Gastrocnemius medialis (tissue), 4 donors: ENCODE results near the gene GJB1. TPM values are rescaled to one million over a fixed set of nuclear protein-coding genes. Genes with fewer than 3 reads are reported as not detected.

Experiments
- ATAC-seq, 2 donors: fragments of 150-250 bp; one replicate each; pipeline ENCODE4 v1.9.1; 2016
- DNase-seq, 2 donors: peaks; one replicate each; pipeline ENCODE4 v3.0.0-alpha.2; 2019
- H3K27ac ChIP-seq, 4 donors: fragments of 200-600 bp; sonication (generic); 1 replicate in 1 of 4; 2 replicates in 3 of 4; pipeline ENCODE4 v1.5.1; 2016 to 2018; ENCODE audit warnings: mild to moderate bottlenecking in 2 of 4, moderate library complexity in 1 of 4
- H3K27me3 ChIP-seq, 3 donors: fragments of 200-600 bp; sonication (generic) in 2 of 3; 1 replicate in 1 of 3; 2 replicates in 2 of 3; pipeline versions ENCODE4 v1.5.1 to v1.6.0; 2016 to 2019; ENCODE audit warnings: mild to moderate bottlenecking in 1 of 3, moderate library complexity in 1 of 3
- H3K36me3 ChIP-seq, 2 donors: fragments of 200-600 bp; sonication (generic) in 1 of 2; one replicate each; pipeline ENCODE4 v1.5.1; 2017 to 2018
- H3K4me1 ChIP-seq, 2 donors: fragments of 200-600 bp; sonication (generic) in 1 of 2; one replicate each; pipeline ENCODE4 v1.5.1; 2016 to 2017; ENCODE audit warnings: mild to moderate bottlenecking in 2 of 2
- H3K4me3 ChIP-seq, 4 donors: fragments of 200-600 bp; sonication (generic) in 3 of 4; 1 replicate in 1 of 4; 2 replicates in 3 of 4; pipeline ENCODE4 v1.5.1; 2016 to 2019; ENCODE audit warnings: mild to moderate bottlenecking in 2 of 4
- H3K9me3 ChIP-seq, 3 donors: fragments of 200-600 bp; sonication (generic) in 2 of 3; 1 replicate in 1 of 3; 2 replicates in 2 of 3; pipeline ENCODE4 v1.5.1; 2016 to 2019
- CTCF ChIP-seq, 5 experiments: fragments of 450-650 bp in 3 of 5; fragments of 200-600 bp in 2 of 5; sonication (generic) in 2 of 5; IDR thresholded peaks in 4 of 5; conservative IDR thresholded peaks in 1 of 5; 1 replicate in 4 of 5; 2 replicates in 1 of 5; pipeline ENCODE4 v1.5.1; 2016 to 2019; ENCODE audit warnings: antibody characterized with exemption in 5 of 5, mild to moderate bottlenecking in 3 of 5, moderate library complexity in 3 of 5
- POLR2A ChIP-seq, 2 donors: fragments of 450-650 bp; IDR thresholded peaks; one replicate each; pipeline ENCODE4 v1.6.1; 2017; ENCODE audit warnings: antibody characterized with exemption in 2 of 2, mild to moderate bottlenecking in 2 of 2, moderate library complexity in 2 of 2
- in situ Hi-C, 4 donors: fragments of 200-750 bp; cut with MboI; loops; one replicate each; pipeline versions ENCODE4 v1.15.0 to v1.8.0; 2017; ENCODE audit warnings: low sequenced_read_pairs in 4 of 4
- intact Hi-C: fragments of 100-400 bp; cut with DNase I; formaldehyde crosslinking; loops from one replicate; pipeline ENCODE4 v1.15.1; 2023; ENCODE audit warnings: low total_unique reads
- total RNA-seq, 4 donors: library from RNA; depleted of rRNA; stranded (reverse); fragments of >200 nt; gene quantifications; one replicate each; pipeline versions ENCODE4 v1.1.0 to v1.2.3, GENCODE V29; 2016

Gene GJB1
- total RNA-seq, 4 donors from 2014 or later: 0.24 to 0.80 TPM; not detected in 2

DNA sequence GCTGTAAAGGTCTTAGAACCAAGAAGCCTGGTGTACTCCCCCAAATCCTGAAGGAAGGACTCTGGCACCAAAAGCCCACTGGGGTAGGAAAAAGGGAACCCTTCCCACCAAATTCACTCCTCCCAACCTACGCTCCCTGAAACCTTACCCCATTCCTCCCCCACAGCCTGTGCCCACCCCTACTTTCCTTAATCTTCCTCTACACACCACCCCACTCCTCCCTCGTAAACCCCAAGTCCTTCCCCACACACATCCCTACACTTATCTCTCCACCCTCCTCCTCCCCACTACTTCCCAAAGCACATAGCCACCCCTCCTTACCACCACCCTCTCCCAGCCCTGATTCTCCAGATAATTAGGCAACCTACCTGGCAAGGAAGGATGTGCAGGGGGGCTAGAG, 29.2 kb downstream of the GJB1 start:
- in situ Hi-C loops: loop anchor here in 2 of 4 donors (25.0 kb wide), 1 partner anchor 110 kb away; the partner anchor contains the start of gene TAF1 (in 2 of the 2)
- no peak for ATAC-seq
- intact Hi-C loops: loop anchor here (5.0 kb wide), 2 partner anchors 70 to 185 kb away; partner anchors contain the start of gene SNX12

DNA sequence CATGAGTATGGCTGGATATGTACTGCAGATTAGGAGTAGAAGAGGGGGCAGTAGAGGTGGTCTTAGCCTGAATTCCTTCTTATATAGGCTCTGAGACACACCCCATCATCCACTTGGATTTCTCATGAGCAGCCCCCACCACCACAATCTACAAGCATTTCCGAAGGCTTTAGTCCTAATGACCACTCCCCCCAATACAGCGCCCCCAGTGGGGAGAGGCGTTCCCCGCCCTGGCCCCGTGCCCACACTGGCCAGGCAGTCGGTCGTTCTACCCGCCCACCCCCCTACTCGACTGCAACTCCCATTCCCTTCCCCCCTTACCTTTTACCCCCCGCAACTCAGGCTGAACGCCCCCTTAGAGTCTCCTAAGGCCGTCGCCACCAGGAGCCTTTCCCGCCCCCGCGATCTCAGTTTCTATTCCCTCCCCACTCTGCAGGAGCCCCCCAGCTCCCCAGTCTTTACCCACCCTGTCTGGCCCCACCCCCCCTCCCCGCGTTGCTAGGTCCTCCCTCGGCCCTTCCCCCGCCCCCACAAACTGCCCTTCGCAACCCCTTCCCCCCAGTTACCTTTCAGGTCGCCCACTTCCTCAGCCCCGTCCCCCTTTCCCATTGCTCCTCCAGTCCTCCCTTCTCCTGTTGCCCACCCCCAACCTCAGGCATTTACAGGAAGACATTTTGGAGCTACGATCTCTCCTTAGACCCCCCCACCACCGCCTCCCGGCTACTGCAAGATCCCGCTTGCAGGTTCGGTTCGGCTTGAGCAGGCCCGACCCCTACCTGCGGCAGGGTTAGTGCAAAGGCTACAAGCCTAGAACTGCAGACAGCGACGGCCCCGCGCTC, 30.4 kb downstream of the GJB1 start:
- in situ Hi-C loops (loop anchor here in 2 of 4 donors (25.0 kb wide), 1 partner anchor 109 kb away; the partner anchor contains the start of gene TAF1 (in 2 of the 2)), intact Hi-C loops (loop anchor here (1.0 to 5.0 kb wide), 3 partner anchors 71 to 186 kb away; partner anchors contain the start of genes SNX12 and TAF1)
- H3K9me3 ChIP-seq: no peaks in the 10 kb centered on the region
- H3K36me3 ChIP-seq: no peaks in the 10 kb centered on the region
- peaks cover 0 to 8% of the 10 kb centered on the region in 2 donors for H3K4me1 ChIP-seq
- peak; percentile 4 to 37 for DNase-seq
- H3K4me3 ChIP-seq: peak overlapping the region; percentile 69 to 85 (median 82)
- TF ChIP-seq POLR2A (IDR thresholded peaks at IDR 0.05) (no peak), CTCF (IDR thresholded peaks at IDR 0.05 in 4 of 5, conservative IDR thresholded peaks at IDR 0.05 in 1 of 5) (peak in 4 of 5 experiments; percentile 24 to 60 (median 45))
- no peaks in the 10 kb centered on the region for H3K27me3 ChIP-seq
- ATAC-seq: peak in 1 of 2 donors; percentile 10
- H3K27ac ChIP-seq: peak overlapping the region; percentile 88 to 94 (median 94)

More for the DNA sequence above, 29.2 kb downstream of the GJB1 start:
- Histone ChIP-seq H3K27ac (no peak overlapping the region), H3K36me3 (peaks cover 0 to 7% of the 10 kb centered on the region in 2 donors), H3K9me3 (no peaks in the 10 kb centered on the region), H3K27me3 (no peaks in the 10 kb centered on the region), H3K4me3 (no peak overlapping the region), H3K4me1 (peaks cover 0 to 8% of the 10 kb centered on the region in 2 donors)
- TF ChIP-seq CTCF (IDR thresholded peaks at IDR 0.05 in 4 of 5, conservative IDR thresholded peaks at IDR 0.05 in 1 of 5) (no peak), POLR2A (IDR thresholded peaks at IDR 0.05) (no peak)
- no peak for DNase-seq

GRCh38 chrX:71254092-71254963, 31.3 kb downstream of the GJB1 start, which contains the start of gene ZMYM3:
TSS of gene ZMYM3 (minus strand) at chrX:71254140. CDS start at chrX:71253255, 885 bp downstream.
- H3K4me1 ChIP-seq: peaks cover 0 to 8% of the 10 kb centered on the region in 2 donors

More at GRCh38 chrX:71254092-71254963, 31.3 kb downstream of the GJB1 start, which contains the start of gene ZMYM3:
- DNase-seq: peak; percentile 73 to 85
- TF ChIP-seq POLR2A (IDR thresholded peaks at IDR 0.05) (peak; percentile 48 to 53), CTCF (IDR thresholded peaks at IDR 0.05 in 4 of 5, conservative IDR thresholded peaks at IDR 0.05 in 1 of 5) (peak in 1 of 5 experiments; percentile 22)
- H3K27me3 ChIP-seq: no peaks in the 10 kb centered on the region
- ATAC-seq: peak; percentile 83 to 90
- H3K4me3 ChIP-seq: peak within 1 kb of the TSS; percentile 69 to 85 (median 82)
- H3K9me3 ChIP-seq: no peaks in the 10 kb centered on the region
- in situ Hi-C loops: loop anchor here in 2 of 4 donors (25.0 kb wide), 1 partner anchor 108 kb away; the partner anchor contains the start of gene TAF1 (in 2 of the 2)
- peak within 1 kb of the TSS; percentile 88 to 94 (median 94) for H3K27ac ChIP-seq
- H3K36me3 ChIP-seq: no peaks in the 10 kb centered on the region
- intact Hi-C loops: loop anchor here (1.0 to 5.0 kb wide), 3 partner anchors 72 to 187 kb away; partner anchors contain the start of genes SNX12 and TAF1
